Mesenteric fat pad (tissue), 1 donor: ENCODE data around the gene RNF4. TPM values are rescaled to one million over a fixed set of nuclear protein-coding genes. Genes with fewer than 3 reads are reported as not detected.
"Not testable (repeated sequence)": the region's sequence is repeated elsewhere in the genome, so short reads cannot be mapped to it uniquely, and the experiment has no call there.

ENCODE experiments used
- DNase-seq: peaks from one replicate; pipeline ENCODE4 v3.0.0-alpha.2; 2020; ENCODE audit warnings: low spot score
- total RNA-seq: library from RNA; stranded (reverse); fragmentation: NEBNext Ultra II Directional; extraction: Animal tissue kit (Norgen Biotek cat#: 25700); gene quantifications from one replicate; pipeline ENCODE4 v1.2.1, GENCODE V29; 2021
- donor health status: DM: yes; HTN: yes; CAD: no.

RNF4 gene
- total RNA-seq, 1 donor from 2014 or later = 48.6 TPM

DNA sequence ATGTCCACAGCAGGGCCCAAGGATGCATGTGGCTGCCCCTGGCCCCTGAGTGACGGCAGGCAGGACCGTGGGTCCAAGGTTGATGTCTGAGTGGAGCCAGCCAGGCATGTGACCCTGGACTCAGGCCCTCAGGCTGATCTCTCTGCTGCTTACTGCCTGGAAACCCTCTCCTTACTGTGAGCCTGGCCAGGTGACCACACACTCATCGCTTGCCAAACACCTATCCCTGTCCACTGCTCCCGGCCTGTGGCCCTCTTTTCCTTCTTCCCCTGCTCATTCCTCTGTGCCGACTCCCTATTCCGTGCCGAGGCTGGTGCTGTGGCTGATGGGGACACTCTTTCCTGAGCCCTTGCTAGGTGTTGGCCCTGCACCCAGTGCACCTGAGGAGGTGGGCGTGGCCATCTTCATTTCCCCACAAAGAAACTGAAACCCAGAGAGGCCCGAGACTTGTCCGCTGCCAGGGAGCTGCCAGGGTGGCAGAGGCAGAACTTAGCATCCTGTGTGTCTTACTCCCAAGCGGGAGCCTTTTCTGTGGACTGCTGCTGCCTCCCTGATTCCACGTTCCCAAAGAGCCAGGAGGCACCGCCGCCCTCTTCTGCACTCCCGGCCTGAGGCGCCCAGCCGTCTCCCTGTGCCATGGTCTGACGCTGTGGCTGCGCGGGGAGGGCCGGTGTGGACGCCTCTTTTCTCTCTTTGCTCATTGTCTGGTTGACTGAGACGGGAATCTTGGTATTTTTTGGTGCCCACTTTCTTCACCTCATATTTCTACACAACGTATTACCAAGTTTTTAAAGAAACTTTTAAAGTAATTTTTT, 11.2 kb upstream of the RNF4 start:
- no peak for DNase-seq

DNA sequence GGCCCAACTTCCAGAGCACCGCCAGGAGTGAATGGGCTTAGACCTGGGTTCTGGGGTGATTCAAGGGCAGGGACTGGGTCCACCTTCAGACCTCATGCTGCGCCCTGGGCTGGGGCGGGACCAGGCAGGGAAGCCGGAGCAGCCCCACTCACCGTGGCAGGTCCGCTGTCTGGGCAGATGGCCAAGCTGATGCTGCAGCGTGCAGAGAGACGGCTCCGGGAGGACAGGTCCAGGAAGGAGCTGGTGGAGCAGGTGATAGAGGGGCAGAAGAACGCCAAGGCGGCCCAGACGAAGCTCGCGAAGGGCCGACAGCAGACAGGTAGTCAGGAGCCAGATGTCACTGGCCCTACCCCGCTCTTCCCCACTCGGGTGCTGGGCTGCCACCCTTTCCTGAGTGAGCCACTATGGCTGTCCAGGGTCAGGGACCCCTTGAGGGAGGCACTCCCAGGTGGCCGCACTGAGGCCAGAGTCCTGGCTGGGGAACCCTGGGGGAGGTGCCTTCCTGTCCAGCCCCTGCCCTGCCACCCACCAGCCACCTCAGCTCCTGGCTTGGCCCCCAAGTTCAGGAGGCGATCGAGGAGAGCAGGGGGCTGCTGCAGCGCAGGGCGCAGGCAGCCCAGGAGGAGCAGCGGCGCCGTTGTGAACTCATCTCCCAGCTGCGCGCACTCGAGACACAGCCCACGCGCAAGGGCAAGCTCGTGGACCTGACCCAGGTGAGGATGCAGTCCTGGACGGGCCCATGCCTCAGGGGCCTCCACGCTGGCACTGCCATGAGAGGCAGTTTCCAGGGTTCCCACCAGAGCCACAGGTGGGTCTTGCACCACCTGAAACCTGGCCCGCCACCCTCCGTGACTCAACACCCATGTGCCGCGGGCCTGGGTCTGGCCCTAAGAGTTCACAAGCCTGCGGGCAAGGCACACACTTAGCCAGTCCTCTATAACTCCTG, 10.1 kb upstream of the RNF4 start:
- no peak for DNase-seq

DNA sequence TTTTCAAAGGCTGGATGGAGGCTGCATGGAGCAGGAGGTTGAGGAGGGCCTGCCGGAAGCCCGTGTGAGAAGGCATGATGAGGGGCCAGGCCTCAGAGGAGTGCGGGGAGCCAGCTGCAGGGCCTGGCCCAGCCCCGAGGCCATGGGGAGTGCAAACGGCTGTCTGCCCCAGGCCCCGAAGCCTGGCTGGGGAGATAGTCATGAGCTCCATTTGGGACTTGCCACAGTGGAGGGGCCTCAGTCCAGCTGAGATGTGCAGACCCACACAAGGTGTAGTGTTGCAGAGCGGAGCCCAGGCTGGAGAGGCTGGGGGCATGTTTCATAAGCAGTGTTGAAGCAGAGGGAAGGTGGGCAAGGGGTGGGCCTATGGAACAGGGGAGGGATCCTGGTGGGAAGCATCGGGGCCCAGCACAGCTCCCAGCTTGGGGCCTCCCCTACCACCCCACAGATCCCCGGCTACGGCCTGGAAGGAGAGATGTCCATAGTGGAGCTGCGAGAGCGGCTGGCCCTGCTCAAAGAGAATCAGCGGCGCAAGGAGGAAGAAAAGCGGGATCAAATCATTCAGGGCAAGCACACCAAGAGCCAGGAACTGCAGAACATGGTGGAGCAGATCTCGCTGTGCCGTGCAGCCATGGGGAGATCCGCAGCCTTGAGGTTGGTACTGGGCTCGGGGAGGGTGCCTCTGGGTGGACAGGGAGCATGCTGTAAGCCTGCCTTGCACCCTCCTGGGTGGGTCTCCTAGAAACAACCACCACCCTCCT, 9.1 kb upstream of the RNF4 start:
- DNase-seq = no peak

DNA sequence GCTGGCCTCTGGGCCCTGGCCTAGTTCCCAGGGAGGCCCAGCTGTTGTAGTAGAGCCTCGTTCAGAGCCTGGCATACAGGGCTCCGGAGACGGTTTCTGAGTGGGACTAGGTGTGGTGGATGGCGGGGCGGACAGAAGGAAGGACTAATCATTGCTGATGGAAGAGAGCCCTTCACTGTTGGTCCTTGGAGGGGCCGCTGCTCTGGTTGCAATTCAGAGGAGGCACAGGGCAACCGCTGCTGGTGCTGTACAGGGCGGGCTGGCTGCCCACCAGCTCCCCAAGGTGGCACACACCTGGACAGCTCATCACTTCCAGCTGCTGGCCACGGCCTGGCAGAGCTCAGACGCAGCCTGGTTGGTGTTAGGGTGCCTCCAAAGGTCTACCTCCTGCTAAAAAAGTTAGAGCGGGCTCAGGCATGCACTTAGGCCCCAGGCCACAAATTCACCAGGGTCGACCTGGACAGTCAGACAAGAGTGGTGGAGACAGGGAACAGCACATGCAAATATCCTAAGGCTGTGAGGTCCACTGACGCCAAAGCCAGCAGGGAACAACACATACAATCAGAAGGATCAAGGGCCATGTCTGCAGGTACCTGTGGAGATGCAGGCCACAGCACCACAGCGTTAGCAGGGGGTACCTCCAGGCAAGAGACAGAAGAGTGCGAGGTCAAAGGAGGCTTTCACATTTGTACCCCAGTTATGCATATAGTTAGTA, 7.5 kb upstream of the RNF4 start:
- DNase-seq = peak; percentile 60

DNA sequence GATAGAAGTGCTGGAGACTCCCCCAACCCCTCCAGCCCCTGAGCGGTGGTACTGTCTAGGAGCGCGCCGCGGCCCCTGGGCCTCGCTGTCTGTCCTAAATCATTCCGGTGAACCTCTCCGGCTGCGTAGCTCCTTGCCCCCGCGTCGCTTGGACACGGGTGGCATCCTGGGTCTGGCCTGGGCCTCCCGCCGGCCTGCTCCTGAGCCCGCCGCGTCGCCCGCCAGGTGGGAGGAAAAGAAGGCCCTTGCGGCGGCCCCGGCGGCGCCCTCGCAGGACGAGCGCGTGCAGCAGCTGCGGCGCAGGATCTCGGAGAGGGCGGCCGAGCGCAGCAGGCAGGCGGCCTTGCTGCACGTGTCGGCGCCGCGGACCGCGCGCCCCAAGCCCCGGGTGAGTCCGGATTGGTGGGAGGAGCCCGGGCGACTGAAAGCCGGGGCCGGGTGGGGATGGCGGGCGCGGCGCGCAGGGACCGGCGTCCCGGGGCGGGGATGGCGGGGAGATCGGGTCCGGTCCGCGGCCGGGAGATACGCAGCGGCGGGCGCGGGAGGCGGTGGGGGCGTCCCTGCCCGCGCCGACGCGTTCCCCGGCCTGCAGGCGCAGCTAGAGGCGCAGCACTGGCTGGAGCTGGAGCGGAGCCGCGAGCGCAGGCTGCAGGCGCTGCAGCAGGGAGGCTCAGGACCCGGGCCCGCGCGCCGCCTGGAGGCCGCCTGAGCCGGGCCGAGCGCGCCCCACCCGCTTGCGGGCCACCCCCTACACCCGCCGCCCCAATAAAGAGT, 6.5 kb upstream of the RNF4 start:
- peak; percentile 59 for DNase-seq

DNA sequence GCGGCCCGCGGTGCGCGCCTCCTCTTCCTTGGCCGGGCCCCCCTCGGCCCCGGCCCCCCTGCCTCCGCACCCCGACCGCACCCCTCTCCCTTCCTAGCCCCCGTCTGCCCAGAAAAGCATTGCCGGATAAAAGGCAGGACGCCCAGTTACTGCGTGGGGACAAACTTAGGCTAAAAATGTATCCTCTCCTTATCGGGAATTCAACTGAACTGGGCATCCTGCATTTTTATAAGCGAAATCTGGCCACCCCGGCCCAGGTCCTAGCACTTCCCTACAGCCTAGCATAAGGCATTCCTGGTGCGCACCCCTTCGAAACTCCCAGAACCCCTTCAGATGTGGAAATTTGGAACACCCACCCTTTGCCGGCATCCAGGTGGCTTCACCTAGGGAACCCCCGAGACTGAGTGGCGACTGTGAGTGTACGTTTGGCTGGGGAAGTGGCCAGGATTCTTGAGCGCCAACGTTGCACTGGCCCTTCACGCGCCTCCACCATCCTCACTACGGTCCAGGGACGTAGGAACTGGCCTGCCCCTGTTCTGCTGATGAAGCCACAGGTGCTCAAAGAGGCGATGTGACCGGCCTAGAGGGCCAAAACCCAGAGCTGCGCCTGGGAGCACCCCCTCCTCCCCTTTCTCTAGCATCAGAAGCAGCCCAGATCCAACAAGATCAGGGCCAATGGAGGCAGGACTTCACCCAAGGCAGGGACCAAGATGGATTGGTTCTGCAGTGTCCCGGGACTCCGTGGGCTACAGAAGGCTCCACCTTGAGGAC, 5.7 kb upstream of the RNF4 start:
- no peak for DNase-seq

DNA sequence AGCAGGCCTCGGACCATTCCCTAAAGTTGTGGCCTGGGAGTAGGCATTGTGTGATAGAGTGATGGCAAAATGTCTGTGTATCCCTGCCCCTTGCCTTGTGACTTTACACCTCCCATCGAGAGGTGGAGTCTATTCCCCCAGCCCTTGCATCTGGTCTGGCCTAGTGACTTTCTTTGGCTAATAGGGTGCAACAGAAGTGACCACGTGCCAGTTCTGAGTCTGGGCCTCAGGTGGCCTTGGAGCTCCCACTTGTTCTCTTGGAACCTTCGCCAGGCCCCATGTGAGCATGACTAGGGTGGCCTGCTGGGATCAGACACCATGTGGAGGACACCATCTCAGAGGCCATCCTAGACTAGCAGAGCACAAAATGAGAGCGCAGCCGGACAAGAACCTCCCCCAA, 3.9 kb upstream of the RNF4 start:
- DNase-seq = no peak

DNA sequence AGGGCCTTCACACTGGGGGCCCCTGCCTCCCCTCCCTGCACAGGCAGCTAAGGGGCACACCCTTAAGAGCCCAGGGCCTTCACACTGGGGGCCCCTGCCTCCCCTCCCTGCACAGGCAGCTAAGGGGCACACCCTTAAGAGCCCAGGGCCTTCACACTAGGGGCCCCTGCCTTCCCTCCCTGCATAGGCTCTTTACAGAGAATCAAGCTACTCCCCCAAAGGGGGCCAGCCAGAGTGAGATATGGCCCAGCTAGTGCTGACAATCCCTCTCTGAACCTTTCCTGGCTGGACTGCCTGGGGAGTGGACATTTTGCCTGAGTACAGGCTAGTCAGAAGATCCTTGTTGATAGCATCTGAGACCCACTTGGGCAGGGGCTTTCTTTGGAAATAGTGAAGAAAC, 3.4 kb upstream of the RNF4 start:
- DNase-seq = not testable (repeated sequence)

DNA sequence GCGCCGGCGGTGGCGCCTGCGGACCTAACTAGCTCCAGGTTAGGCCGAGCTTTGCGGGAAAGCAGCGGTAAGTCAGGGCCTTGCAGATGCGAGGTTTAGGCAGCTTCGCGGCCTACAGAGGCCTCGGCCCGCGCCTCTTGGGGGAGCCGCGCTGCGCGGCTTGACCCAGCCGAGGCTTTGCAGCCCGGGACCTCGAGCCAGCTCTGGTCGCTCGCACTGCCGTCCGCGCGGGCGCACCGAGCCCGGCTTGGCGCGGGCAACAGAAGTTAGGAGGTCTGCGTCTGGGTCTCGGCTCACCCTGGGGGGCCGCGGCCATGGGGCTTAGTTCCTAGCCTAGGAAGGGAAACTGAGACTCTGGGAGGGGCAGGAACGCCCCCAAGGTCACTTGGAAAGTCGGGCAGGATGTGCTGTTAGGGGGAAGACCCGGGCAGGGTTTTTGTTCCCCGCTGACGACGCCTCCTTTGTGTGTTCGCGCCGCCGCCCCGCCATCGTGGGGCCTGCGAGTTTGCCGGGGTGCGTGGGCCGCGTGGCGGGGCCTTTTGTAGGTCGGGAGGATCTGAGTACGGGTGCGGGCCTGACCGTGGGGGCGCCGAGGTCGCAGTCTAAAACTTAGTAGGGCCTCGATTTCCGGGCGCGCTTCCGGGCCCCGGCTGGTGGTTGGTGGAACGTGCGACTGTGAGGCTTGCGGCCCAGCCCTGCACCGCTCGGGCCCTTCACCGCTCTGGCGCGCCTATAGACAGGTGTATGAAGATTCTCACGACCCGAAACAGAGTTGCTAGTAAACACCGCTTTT, 482 bp downstream of the RNF4 start:
- DNase-seq = no peak

DNA sequence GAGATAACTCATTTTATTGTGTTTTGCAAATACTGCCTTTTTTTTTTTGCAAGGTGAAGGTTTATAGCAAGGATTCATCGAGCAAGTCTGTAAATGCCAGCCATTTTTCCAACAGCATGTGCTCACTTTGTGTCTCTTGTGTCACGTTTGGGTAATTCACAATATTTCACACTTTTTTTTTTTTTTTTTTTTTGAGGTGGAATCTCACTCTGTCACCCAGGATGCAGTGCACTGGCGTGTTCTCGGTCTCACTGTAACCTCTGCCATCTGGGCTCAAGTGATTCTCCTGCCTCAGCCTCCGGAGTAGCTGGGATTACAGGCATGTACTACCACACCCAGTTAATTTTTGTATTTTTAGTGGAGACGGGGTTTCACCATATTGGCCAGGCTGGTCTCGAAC, 1.9 kb downstream of the RNF4 start:
- DNase-seq = no peak

DNA sequence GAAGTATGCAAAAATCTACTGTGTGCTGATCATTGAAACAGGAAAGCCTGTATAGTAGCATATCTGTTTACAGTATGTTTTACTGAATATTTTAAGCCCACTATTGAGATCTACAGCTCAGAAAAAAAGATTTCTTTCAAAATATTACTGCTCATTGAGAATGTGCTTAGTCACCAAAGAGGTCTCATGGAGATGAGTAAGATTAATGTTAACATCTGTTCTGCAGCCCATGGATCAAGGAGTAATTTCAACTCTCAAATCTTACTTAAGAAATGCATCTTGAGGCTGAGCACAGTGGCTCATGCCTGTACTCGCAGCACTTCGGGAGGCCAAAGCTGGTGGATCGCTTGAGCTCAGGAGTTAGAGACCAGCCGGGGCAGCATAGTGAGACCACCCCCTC, 3.3 kb downstream of the RNF4 start:
- no peak for DNase-seq

DNA sequence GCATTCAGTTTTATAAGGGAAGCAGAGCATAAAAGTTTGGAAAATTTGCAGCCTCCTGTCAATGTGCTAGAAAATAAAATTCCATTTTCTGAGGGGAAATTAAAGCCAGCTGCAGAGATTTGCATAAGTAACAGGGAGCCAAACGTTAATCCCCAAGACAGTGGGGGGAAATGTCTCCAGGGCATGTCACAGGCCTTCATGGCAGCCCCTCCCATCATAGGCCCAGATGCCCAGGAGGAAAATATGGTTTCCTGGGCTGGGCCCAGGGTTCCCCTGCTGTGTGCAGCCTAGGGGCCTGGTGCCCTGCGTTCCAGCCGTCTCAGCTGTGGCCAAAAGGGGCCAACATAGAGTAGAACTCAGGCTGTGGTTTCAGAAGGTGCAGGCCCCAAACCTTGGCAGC, 9.3 kb downstream of the RNF4 start:
- no peak for DNase-seq

DNA sequence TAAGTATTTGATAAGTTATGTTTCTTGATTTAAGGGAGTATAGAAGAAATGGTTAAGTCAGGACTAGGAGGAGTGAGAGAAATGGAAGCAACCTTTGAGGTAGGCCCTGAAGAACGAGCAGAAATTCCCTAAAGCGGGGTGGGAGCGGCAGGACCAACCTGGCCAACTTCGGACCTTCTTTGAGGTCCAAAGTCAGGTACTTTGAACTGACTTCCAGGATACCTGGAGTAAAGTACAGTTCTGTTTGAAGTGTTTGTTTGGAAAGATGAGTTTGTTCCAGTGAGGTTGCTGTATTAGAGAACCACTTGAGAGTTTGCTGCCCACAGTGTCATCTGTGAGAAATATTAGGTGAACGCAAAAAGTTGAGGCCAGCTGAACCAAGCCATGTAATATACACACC, 11.7 kb downstream of the RNF4 start:
- no peak for DNase-seq

DNA sequence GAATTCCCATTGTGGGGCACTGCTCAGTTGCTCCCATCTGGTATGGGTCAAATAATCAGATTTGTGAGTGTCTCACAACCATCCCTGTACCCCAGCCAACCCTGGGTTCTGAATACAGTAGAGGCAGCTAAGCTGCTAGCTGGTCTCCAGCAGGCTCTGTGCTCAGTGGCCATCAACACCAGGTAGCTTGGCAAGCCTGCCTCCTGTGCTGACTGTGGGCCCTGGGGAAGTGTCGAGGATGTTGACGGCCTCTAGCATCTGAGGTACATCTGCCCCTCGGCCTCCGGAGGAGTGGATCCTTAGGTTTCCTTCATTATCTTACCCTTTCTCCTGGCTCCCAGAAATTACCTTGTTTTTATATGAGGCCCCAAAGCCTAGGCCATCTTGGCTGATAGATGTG, 13.3 kb downstream of the RNF4 start:
- DNase-seq = no peak

DNA sequence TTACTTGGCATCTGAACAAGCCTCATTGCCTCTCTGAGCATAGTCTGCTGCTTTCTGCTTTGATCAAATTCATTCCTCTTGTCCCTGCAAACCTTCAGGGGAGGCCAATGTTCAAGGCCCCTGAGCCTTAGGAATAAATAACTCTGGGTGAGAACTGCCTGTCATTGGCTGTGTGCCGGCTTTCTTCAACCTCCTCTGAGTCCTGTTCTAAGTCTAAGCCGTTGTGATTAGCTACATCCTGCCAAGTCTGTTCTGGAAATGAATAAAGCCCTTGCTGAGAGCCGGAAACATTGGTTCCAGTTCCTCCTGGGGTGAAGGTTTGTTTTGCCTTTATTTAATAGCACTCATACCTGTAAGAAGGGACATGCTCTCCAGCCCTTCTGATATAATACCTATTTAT, 13.8 kb downstream of the RNF4 start:
- DNase-seq = no peak

DNA sequence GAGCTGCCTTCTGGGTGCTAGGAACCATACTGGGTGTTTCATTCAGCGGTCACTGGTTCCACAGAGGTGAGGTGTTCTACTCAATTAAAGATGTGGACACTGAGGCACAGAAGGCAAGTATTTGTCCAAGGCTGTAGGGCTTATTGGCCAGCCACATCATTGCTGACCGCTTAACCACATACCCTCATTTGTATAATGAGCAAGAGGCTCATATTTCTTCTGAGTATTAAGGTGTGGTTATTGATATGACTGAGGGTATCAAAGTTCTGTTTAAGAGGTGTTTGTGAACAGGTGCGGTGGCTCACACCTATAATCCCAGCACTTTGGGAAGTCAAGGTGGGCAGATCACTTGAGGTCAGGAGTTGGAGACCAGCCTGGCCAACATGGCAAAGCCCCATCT, 14.3 kb downstream of the RNF4 start:
- no peak for DNase-seq

DNA sequence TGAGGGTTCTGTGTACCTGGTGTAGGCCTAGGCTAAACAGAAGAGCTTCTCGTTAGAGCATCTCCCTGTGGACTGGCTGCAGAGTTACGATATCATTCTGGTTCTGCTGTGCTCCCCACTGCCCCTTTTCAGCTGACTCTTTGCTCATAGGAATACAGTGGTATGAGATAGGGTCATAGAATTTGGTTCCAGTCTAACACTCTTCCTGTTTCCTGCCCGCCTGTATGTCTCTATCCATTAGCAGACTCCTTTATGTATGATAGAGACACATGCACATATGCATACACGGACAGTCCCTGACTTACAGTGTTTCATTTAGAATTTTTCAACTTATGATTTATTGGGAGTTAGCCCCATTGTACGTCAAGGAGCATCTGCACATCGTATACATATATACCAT, 15.3 kb downstream of the RNF4 start:
- DNase-seq = no peak

DNA sequence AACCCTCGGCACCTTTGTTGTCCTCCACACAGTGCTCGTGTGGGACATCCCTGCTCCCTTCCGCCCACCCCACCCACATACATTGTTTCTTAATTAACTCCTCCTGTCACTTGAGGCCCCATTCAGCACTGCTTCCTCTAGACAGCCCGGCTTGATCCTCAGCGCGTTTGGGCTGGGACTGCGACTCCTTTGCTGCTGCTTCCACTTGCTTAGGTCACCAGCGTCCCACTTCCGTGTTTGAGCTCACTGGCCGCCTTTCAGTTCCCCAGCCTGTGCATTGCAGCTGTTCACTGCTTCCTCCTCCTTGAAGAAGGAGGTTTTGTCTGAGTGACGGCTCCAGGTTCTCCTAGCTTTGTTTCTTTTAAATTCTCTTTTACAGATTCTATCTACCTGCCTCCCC, 16.1 kb downstream of the RNF4 start:
- DNase-seq = no peak

DNA sequence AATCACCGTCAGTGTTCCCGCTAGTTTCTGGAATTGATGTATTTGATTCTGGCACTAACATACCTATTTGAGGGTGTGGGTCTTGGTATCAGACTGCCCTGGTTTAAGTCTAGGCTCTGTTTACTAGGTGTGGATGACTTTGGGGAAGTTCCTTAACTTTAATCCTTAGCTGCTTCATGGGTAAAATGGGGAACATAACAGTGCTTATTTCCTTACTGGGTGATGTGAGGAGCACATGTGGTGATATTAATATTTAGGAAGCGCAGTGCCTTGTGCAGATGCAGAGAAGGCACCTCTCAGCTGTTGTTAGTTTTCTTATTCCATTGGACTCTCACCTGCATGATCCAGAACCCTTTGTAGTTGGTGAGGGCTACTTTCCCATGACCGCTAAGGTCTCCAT, 17.1 kb downstream of the RNF4 start:
- DNase-seq = no peak
